Neural cell (in vitro differentiated cells): ENCODE results near the gene AKIRIN2.

Source experiments
- CTCF ChIP-seq: fragments of 450-650 bp; IDR thresholded peaks from 2 replicates; pipeline ENCODE4 v1.5.1; 2014; ENCODE audit warnings: antibody characterized with exemption, mild to moderate bottlenecking, moderate library complexity; ENCODE audit not compliant: poor library complexity, severe bottlenecking
- EP300 ChIP-seq: fragments of 450-650 bp; conservative IDR thresholded peaks from 2 replicates; pipeline ENCODE4 v1.6.1; 2014; ENCODE audit warnings: antibody characterized with exemption, mild to moderate bottlenecking, moderate library complexity; ENCODE audit not compliant: poor library complexity, severe bottlenecking
- EZH2 ChIP-seq: fragments of 200-600, 300-800 bp; shearing (Covaris generic), sonication (generic); IDR thresholded peaks from 2 replicates; pipeline ENCODE4 v1.6.1; 2014; ENCODE audit warnings: antibody characterized with exemption, low read length, borderline replicate concordance, mild to moderate bottlenecking; ENCODE audit not compliant: insufficient read depth, poor library complexity, severe bottlenecking
- POLR2AphosphoS5 ChIP-seq: IDR thresholded peaks from 2 replicates; pipeline ENCODE4 v1.6.1; 2012
- RAD21 ChIP-seq: fragments of 450-650 bp; conservative IDR thresholded peaks from 2 replicates; pipeline ENCODE4 v1.6.1; 2014; ENCODE audit warnings: antibody characterized with exemption, mild to moderate bottlenecking, moderate library complexity
- REST ChIP-seq: IDR thresholded peaks from 2 replicates; pipeline ENCODE4 v1.6.1; 2012; ENCODE audit warnings: borderline replicate concordance

DNA sequence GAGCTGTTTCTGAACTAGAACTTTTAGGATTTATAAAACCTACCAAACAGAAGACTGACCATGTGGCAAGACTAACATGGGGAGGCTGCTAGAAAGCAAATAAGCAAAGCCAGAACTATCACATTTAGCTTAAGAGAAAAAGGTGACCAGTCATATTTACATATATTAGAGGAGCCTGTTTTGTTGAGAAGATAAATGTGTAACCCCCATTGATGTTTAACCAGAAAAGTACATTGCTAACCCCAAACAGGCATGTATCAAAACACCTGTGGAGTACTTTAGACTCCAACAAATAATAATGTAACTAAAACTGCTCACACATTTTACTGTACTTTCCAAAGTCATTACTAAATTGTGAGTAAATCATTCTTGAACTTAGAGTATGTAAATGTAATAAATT lies 35.0 kb downstream of the AKIRIN2 start:
- TF ChIP-seq CTCF (no peak), REST (no peak), EZH2 (no peak), RAD21 (no peak), POLR2AphosphoS5 (no peak), EP300 (no peak)
